22Rv1 (cell line): ENCODE data around the gene STEAP1B.

ENCODE experiments used
- CTCF ChIP-seq: fragments of 450-650 bp; IDR thresholded peaks from 2 replicates; pipeline ENCODE4 v1.5.1; 2017; ENCODE audit warnings: mild to moderate bottlenecking
- ZFX ChIP-seq: fragments of 450-650 bp; IDR thresholded peaks from 2 replicates; pipeline ENCODE4 v1.6.1; 2017; ENCODE audit warnings: antibody characterized with exemption, borderline replicate concordance

GRCh38 chr7:22380333-22380732 lies 119.7 kb downstream of the STEAP1B start:
- TF ChIP-seq CTCF: no peak
- no peak for TF ChIP-seq ZFX
